ENCODE results near the gene BAIAP2L1. TPM values are rescaled to one million over a fixed set of nuclear protein-coding genes. Genes with fewer than 3 reads are reported as not detected.
A peak's percentile ranks its signal among the peaks of the same experiment; 100 is the strongest.

BAIAP2L1 gene
- total RNA-seq, 4 donors from 2014 or later = 16.5 to 29.3 (median 20.5) TPM

DNA sequence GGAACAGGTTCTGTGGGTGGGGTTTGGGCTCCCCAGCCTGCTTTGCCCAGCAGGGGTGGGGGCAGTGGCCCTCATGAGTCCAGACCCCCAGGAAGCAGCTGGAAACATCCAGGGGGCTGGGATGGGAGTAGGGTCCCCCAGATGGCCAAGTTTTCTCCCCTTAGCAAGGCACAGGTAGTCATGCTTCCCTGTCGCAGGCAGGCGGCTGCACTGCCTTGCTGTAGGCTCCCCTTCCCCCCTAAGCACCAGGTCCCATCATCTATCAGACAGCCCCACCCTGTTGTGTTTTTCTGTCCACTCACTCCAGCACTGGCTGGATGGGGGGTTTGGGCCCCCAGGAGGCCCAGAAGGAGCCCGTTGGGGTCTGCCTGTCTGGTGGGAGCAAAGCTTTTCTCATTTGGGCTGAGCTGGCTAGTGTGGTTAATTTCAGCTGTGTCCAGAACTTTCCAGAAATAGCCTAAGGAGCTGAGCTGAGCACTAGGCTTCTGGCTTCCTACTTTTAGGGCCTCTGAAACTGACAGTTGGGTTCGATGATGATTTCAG is 111.5 kb downstream of the BAIAP2L1 start:
- no peaks in the 10 kb centered on the region for H3K9me3 ChIP-seq
- DNase-seq = no peak
- H3K4me3 ChIP-seq = no peak overlapping the region
- peak overlapping the region in 2 of 4 donors; percentile 6 to 94 for H3K27ac ChIP-seq
- no peaks in the 10 kb centered on the region for H3K27me3 ChIP-seq
- peaks cover 9 to 62% (median 16%) of the 10 kb centered on the region in 3 donors for H3K36me3 ChIP-seq
- 80 to 83% methylated on average over 1 of the region's 4 CpGs for WGBS, 2 donors
- H3K4me1 ChIP-seq = peaks cover 41 to 62% (median 50%) of the 10 kb centered on the region in 3 donors
- intact Hi-C loops (cut with DNase I) = no loop called here
- no peak for TF ChIP-seq POLR2A (IDR thresholded peaks at IDR 0.05)
- TF ChIP-seq, protein P1, sequence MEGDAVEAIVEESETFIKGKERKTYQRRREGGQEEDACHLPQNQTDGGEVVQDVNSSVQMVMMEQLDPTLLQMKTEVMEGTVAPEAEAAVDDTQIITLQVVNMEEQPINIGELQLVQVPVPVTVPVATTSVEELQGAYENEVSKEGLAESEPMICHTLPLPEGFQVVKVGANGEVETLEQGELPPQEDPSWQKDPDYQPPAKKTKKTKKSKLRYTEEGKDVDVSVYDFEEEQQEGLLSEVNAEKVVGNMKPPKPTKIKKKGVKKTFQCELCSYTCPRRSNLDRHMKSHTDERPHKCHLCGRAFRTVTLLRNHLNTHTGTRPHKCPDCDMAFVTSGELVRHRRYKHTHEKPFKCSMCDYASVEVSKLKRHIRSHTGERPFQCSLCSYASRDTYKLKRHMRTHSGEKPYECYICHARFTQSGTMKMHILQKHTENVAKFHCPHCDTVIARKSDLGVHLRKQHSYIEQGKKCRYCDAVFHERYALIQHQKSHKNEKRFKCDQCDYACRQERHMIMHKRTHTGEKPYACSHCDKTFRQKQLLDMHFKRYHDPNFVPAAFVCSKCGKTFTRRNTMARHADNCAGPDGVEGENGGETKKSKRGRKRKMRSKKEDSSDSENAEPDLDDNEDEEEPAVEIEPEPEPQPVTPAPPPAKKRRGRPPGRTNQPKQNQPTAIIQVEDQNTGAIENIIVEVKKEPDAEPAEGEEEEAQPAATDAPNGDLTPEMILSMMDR (IDR thresholded peaks at IDR 0.05) = no peak

DNA sequence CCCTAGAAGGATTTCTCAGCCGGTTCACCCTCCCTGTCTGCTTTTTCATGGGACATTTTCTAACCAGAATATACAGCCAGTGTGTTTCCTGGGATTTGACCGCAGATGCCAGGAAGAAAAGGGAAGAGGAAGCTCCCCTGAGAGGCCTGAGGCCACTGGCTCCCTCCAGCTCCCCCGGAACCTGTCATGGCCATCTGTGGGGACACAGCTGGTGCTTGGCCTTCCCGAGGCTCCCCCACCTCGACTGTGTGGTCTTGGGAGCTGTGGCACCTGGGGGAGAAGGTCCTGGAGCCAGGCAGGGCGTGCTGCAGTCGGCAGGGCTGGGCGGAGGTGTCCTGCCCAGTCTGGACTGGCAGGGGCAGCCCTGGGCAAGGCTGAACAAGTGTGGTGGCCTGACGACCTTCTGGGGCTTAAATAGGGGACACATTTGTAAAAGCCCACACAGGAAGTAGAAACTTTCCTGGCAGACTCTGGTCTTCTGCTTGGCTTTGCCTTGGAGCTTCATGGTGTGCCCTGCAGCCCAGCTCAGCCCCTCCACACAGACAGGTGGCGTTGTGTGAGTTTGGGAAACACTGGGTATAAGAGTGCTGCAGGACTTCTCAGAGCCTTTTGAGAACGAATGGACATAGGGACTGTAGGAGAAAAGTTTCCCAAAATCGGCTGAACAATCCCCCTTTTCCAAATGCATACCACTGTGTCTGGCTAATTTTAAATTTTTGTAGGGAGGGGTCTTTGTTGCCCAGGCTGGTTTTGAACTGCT is 112.6 kb downstream of the BAIAP2L1 start:
- peak overlapping the region; percentile 94 to 99 (median 97) for H3K27ac ChIP-seq
- H3K4me3 ChIP-seq = peak overlapping the region in 1 of 4 donors; percentile 6
- intact Hi-C loops (cut with DNase I) = no loop called here
- H3K36me3 ChIP-seq = peaks cover under 1 to 50% (median 9%) of the 10 kb centered on the region in 3 donors
- no peaks in the 10 kb centered on the region for H3K9me3 ChIP-seq
- 40 to 54% methylated on average over 3 to 9 of the region's 12 CpGs for WGBS, 2 donors
- H3K4me1 ChIP-seq = peaks cover 53 to 65% (median 62%) of the 10 kb centered on the region in 3 donors
- H3K27me3 ChIP-seq = no peaks in the 10 kb centered on the region
- no peak for TF ChIP-seq POLR2A (IDR thresholded peaks at IDR 0.05)
- TF ChIP-seq, protein P1 (IDR thresholded peaks at IDR 0.05) = no peak
- DNase-seq = no peak

DNA sequence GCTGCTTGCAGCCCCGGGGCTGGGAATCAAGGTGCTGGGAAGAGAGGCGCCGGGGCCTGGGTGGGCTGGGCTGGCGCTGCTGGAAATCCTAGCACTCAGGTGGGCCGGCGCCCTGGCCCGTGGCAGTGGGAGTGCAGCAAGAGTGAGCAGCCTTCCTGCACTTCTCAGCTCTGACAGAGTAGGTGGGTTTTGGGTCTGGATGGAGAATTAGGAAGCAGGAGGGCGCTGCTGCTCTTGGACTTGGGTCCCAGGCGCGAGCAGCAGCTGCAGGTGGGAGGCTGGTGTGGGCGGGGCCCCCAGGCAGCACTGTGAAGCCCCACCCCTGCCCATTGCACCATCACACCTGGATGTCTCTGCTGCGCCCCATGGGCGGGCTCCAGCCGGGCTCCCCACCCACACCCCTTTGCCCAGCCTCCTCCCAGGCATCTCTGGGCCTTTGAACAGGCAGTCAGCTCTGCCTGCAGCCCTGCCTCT is 113.4 kb downstream of the BAIAP2L1 start:
- intact Hi-C loops (cut with DNase I) = no loop called here
- TF ChIP-seq POLR2A (IDR thresholded peaks at IDR 0.05) = no peak
- TF ChIP-seq, protein P1 (IDR thresholded peaks at IDR 0.05) = peak in 1 of 6 experiments; percentile 5
- Histone ChIP-seq H3K9me3 (no peaks in the 10 kb centered on the region), H3K27me3 (no peaks in the 10 kb centered on the region), H3K4me1 (peaks cover 60 to 73% (median 67%) of the 10 kb centered on the region in 3 donors), H3K36me3 (peaks cover 0 to 43% (median 9%) of the 10 kb centered on the region in 3 donors), H3K27ac (peak overlapping the region; percentile 94 to 99 (median 97)), H3K4me3 (peak overlapping the region in 1 of 4 donors; percentile 93)
- no peak for DNase-seq
- no CpG with 5 or more reads among the region's 14 CpGs for WGBS, 2 donors

DNA sequence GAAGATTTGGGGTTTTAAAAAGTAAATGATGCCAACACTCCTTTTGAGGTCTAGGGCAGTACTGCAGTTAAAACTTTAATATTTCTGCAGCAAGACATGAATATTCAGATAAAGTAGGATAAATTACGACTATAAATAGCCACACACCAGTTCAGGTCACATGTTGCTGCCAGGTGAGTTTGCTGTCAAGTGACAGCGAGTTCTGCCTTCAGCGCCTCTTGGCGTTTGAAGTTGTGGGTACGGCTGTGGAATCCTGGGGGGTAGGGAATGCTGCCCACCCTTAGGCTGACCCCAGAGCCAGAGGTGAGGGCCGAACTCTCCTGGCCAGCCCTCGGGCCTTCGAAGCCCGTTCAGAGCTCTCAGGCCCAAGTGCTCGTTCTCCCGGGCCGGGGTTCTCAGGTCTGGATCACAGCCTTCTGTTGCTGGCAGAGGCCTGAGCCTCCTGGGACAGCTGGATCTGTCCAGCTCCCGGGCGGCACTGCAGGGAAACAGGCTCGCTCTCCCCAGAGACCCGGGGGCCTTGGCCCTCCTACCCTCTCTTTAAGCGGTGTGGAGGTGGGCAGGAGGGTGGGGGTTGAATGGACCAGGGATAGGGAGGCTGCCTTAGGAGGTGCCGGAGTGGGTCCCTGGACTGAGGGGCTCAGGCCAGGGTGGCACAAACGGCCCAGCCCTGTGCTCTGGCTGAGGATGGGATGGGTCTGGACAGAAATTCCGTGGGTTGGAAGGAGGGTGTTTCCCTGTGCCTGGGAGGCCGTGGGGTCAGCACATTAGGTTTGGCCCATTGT is 114.0 kb downstream of the BAIAP2L1 start:
- H3K4me1 ChIP-seq = peaks cover 61 to 78% (median 67%) of the 10 kb centered on the region in 3 donors
- 62 to 84% methylated on average over 7 to 9 of the region's 21 CpGs for WGBS, 2 donors

More for the DNA sequence above, 114.0 kb downstream of the BAIAP2L1 start:
- Histone ChIP-seq H3K4me3 (peak overlapping the region in 1 of 4 donors; percentile 93), H3K27me3 (no peaks in the 10 kb centered on the region), H3K9me3 (no peaks in the 10 kb centered on the region), H3K36me3 (peaks cover 0 to 36% (median 7%) of the 10 kb centered on the region in 3 donors), H3K27ac (peak overlapping the region; percentile 94 to 99 (median 97))
- TF ChIP-seq, protein P1 (IDR thresholded peaks at IDR 0.05) = no peak
- TF ChIP-seq POLR2A (IDR thresholded peaks at IDR 0.05) = no peak
- intact Hi-C loops (cut with DNase I) = no loop called here
- DNase-seq = no peak

Data from esophagus squamous epithelium (tissue), 5 donors.